Thyroid gland (tissue), 4 donors: ENCODE measurements around the gene SIL1. TPM values are rescaled to one million over a fixed set of nuclear protein-coding genes. Genes with fewer than 3 reads are reported as not detected.

Source experiments
- DNase-seq, 2 donors: peaks; one replicate each; pipeline ENCODE4 v3.0.0-alpha.2; 2019
- H3K27ac ChIP-seq, 3 donors: fragments of 200-600 bp; sonication (generic); 1 replicate in 2 of 3; 2 replicates in 1 of 3; pipeline ENCODE4 v1.5.1; 2016 to 2019; ENCODE audit warnings: mild to moderate bottlenecking in 1 of 3, moderate library complexity in 1 of 3
- H3K27me3 ChIP-seq: fragments of 200-600 bp; sonication (generic); one replicate; pipeline ENCODE4 v1.5.1; 2019
- H3K36me3 ChIP-seq, 2 donors: fragments of 200-600 bp; sonication (generic); one replicate each; pipeline ENCODE4 v1.5.1; 2016 to 2019
- H3K4me1 ChIP-seq, 2 donors: fragments of 200-600 bp; sonication (generic); one replicate each; pipeline ENCODE4 v1.5.1; 2017 to 2019
- H3K4me3 ChIP-seq, 3 donors: fragments of 200-600 bp; sonication (generic); replicated peaks in 1 of 3; 1 replicate in 2 of 3; 2 replicates in 1 of 3; pipeline ENCODE4 v1.5.1; 2016; ENCODE audit warnings: mild to moderate bottlenecking in 1 of 3
- H3K9me3 ChIP-seq: fragments of 200-600 bp; sonication (generic); one replicate; pipeline ENCODE4 v1.5.1; 2017
- CTCF ChIP-seq, 6 experiments: fragments of 200-600 bp in 3 of 6; fragments of 450-650 bp in 3 of 6; sonication (generic) in 3 of 6; IDR thresholded peaks; one replicate each; pipeline ENCODE4 v1.5.1; 2016 to 2019; ENCODE audit warnings: antibody characterized with exemption in 6 of 6, mild to moderate bottlenecking in 2 of 6, inconsistent platforms in 1 of 6, moderate library complexity in 1 of 6
- POLR2A ChIP-seq, 2 donors: fragments of 450-650 bp; IDR thresholded peaks; one replicate each; pipeline ENCODE4 v1.6.1; 2017; ENCODE audit warnings: antibody characterized with exemption in 2 of 2, mild to moderate bottlenecking in 2 of 2, moderate library complexity in 1 of 2
- WGBS, 2 donors: methylation state at CpG; one replicate each; pipeline ENCODE4 v1.1.5; 2017; 5-methylcytosine and 5-hydroxymethylcytosine counted together
- intact Hi-C: fragments of 100-400 bp; cut with DNase I; formaldehyde crosslinking; loops from one replicate; pipeline ENCODE4 v1.15.1; 2023
- total RNA-seq, 4 donors: library from RNA; depleted of rRNA; stranded (reverse); fragments of >200 nt; gene quantifications; one replicate each; pipeline ENCODE4 v1.2.3, GENCODE V29; 2016

Gene SIL1
- total RNA-seq, 4 donors from 2014 or later, result 57.5 to 103 (median 81.7) TPM

GRCh38 chr5:139082813-139083498, 115.2 kb downstream of the SIL1 start:
- Histone ChIP-seq H3K4me1 (peaks cover 0 to 4% of the 10 kb centered on the region in 2 donors), H3K27me3 (no peaks in the 10 kb centered on the region), H3K36me3 (no peaks in the 10 kb centered on the region), H3K4me3 (no peak overlapping the region), H3K27ac (no peak overlapping the region), H3K9me3 (no peaks in the 10 kb centered on the region)
- intact Hi-C loops, result loop anchor here (10.0 kb wide), 1 partner anchor 162 kb away; no protein-coding TSS in a partner anchor
- peak; percentile 36 to 41 for DNase-seq
- TF ChIP-seq CTCF (IDR thresholded peaks at IDR 0.05) (no peak), POLR2A (IDR thresholded peaks at IDR 0.05) (no peak)
- 43 to 81% methylated on average over 2 of the region's 2 CpGs for WGBS, 2 donors

DNA sequence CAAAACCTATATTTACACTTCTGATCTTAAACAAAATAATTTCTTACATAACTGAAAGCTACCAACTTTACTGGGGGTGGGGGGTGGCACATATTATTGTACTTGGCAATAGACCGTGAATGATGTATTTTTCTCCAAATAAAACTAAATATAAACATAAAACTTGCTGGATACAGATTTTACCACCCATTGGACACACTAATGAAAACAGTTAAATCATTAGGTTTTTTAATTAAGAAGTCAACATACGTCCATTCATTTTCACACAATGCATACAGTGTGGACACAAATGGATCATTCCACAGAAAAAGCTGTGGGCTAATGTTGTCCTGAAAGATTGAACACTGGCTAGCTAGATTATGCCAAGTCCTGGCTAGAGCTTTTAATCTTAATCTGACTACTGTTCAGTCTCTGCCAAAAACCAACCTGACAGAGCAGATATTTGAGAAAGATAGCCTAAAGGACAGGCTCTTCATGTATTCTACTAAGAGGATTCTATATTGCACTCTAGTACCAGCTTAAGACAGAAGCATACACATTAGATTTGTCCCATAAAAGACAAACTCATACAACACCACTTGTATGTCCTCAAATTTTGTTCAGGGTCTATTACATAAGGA, 118.1 kb downstream of the SIL1 start:
- no peak overlapping the region for H3K4me3 ChIP-seq
- intact Hi-C loops, result loop anchor here (10.0 kb wide), 1 partner anchor 165 kb away; no protein-coding TSS in a partner anchor
- WGBS, 2 donors, result 95 to 96% methylated on average over 2 of the region's 2 CpGs

DNA sequence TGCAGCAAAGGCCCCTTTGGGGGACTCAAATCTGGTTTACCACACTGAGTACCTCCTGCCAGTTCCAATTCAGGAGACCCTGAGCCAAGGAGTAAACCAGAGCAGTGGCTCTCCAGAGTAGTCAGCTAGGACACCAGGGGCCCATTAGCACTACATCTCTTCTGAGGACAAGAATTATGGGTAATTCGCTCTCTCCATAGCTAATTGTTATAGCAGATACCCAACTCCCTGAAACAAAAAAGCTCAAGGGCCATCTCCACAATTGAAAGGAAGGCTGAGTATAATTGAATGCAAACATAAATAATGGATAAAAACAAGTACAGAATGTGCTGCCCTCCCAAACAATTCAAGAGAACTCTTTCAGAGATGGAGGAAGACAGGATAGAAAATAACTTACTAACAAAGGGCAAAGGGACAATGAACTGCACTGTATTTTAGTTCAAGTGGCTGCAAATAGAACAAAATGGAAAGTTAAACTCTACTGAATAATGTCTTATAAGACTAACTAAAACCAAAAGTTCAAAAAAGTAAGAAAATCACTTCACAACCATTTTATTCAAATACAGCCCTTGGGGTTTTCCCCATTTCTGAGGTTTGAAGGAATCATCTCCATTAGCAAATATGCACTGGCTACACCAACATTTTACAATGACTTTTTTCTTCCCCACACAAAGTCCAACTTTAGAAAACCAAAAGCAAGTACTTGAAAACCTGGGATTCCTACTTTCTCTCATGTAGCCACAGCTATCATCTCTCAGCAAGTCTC, 118.8 kb downstream of the SIL1 start:
- Histone ChIP-seq H3K4me1 (peaks cover 0 to 4% of the 10 kb centered on the region in 2 donors), H3K27me3 (no peaks in the 10 kb centered on the region), H3K36me3 (no peaks in the 10 kb centered on the region), H3K27ac (no peak overlapping the region), H3K9me3 (no peaks in the 10 kb centered on the region), H3K4me3 (no peak overlapping the region)
- TF ChIP-seq CTCF (IDR thresholded peaks at IDR 0.05) (no peak), POLR2A (IDR thresholded peaks at IDR 0.05) (no peak)
- DNase-seq, result no peak
- intact Hi-C loops, result no loop called here
- WGBS, 2 donors, result 97 to 100% methylated on average over 1 of the region's 1 CpG

More for the DNA sequence above, 118.1 kb downstream of the SIL1 start:
- peaks cover 0 to 4% of the 10 kb centered on the region in 2 donors for H3K4me1 ChIP-seq
- no peak overlapping the region for H3K27ac ChIP-seq
- DNase-seq, result no peak
- TF ChIP-seq CTCF (IDR thresholded peaks at IDR 0.05) (no peak), POLR2A (IDR thresholded peaks at IDR 0.05) (no peak)
- no peaks in the 10 kb centered on the region for H3K36me3 ChIP-seq
- no peaks in the 10 kb centered on the region for H3K9me3 ChIP-seq
- H3K27me3 ChIP-seq, result no peaks in the 10 kb centered on the region

DNA sequence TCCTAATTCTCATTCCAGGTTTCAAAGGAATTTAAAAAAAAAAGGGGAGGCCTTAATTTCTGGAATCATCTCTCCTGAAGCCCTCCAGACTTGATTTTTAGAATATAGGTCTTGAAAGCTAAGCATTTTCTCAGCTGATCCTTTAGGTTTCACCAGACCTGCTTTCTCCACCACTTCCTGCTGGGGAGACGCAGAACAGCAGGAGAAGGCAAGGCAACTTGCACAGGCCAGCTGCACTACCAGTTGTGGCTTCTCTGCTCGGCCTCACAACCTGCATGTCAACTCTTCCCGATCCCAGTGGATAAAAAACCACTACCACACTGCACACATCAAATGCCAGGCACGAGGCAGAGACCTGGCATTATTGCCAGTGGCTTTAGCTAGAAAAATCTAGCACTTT, 119.8 kb downstream of the SIL1 start:
- H3K9me3 ChIP-seq, result no peaks in the 10 kb centered on the region
- DNase-seq, result no peak
- TF ChIP-seq POLR2A (IDR thresholded peaks at IDR 0.05) (no peak), CTCF (IDR thresholded peaks at IDR 0.05) (no peak)
- WGBS, 2 donors, result 90 to 92% methylated on average over 4 of the region's 4 CpGs
- H3K36me3 ChIP-seq, result no peaks in the 10 kb centered on the region
- H3K4me3 ChIP-seq, result no peak overlapping the region
- peaks cover 0 to 4% of the 10 kb centered on the region in 2 donors for H3K4me1 ChIP-seq
- H3K27ac ChIP-seq, result no peak overlapping the region
- no peaks in the 10 kb centered on the region for H3K27me3 ChIP-seq
- intact Hi-C loops, result no loop called here
